ENCODE measurements around the gene SERINC5.
"Not testable (repeated sequence)": the region's sequence is repeated elsewhere in the genome, so short reads cannot be mapped to it uniquely, and the experiment has no call there.

DNA sequence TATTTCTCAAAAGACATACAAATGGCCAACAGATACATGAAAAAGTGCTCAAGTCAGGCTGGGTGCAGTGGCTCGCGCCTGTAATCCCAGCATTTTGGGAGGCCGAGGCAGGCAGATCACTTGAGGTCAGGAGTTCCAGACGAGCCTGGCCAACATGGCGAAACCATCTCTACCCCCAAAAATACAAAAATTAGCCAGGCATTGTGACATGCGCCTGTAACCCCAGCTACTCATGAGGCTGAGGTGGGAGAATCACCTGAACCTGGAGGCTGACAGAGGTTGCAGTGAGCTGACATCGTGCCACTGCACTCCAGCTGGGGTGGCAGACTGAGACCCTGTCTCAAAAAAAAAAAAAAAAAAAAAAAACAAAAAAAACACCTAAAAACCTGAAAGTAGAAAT is 119.0 kb downstream of the SERINC5 start:
- TF ChIP-seq, protein P1, sequence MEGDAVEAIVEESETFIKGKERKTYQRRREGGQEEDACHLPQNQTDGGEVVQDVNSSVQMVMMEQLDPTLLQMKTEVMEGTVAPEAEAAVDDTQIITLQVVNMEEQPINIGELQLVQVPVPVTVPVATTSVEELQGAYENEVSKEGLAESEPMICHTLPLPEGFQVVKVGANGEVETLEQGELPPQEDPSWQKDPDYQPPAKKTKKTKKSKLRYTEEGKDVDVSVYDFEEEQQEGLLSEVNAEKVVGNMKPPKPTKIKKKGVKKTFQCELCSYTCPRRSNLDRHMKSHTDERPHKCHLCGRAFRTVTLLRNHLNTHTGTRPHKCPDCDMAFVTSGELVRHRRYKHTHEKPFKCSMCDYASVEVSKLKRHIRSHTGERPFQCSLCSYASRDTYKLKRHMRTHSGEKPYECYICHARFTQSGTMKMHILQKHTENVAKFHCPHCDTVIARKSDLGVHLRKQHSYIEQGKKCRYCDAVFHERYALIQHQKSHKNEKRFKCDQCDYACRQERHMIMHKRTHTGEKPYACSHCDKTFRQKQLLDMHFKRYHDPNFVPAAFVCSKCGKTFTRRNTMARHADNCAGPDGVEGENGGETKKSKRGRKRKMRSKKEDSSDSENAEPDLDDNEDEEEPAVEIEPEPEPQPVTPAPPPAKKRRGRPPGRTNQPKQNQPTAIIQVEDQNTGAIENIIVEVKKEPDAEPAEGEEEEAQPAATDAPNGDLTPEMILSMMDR (IDR thresholded peaks at IDR 0.05): not testable (repeated sequence)
- not testable (repeated sequence) for TF ChIP-seq POLR2A (IDR thresholded peaks at IDR 0.05)

Data from testis (tissue), 2 donors.